Sigmoid colon (tissue), 7 donors: ENCODE measurements around the gene UBXN11. TPM values are rescaled to one million over a fixed set of nuclear protein-coding genes. Genes with fewer than 3 reads are reported as not detected.
"Not testable (repeated sequence)": the region's sequence is repeated elsewhere in the genome, so short reads cannot be mapped to it uniquely, and the experiment has no call there.

ENCODE experiments used
- DNase-seq: peaks from one replicate; pipeline ENCODE4 v3.0.0-alpha.2; 2019
- H3K27ac ChIP-seq, 4 donors: fragments of 200-600 bp; sonication (generic); one replicate each; pipeline ENCODE4 v1.5.1; 2016 to 2019; ENCODE audit warnings: mild to moderate bottlenecking in 1 of 4
- H3K27me3 ChIP-seq, 3 donors: fragments of 200-600 bp; sonication (generic); one replicate each; pipeline ENCODE4 v1.5.1; 2019; ENCODE audit warnings: mild to moderate bottlenecking in 1 of 3
- H3K36me3 ChIP-seq, 4 donors: fragments of 200-600 bp; sonication (generic); one replicate each; pipeline ENCODE4 v1.5.1; 2016 to 2019
- H3K4me1 ChIP-seq, 4 donors: fragments of 200-600 bp; sonication (generic); one replicate each; pipeline ENCODE4 v1.5.1; 2017 to 2019
- H3K4me3 ChIP-seq, 4 donors: fragments of 200-600 bp; sonication (generic); one replicate each; pipeline ENCODE4 v1.5.1; 2017 to 2019; ENCODE audit warnings: mild to moderate bottlenecking in 2 of 4, moderate library complexity in 1 of 4
- H3K9me3 ChIP-seq, 4 donors: fragments of 200-600 bp in 3 of 4; sonication (generic) in 3 of 4; one replicate each; pipeline versions ENCODE4 v1.5.1 to v1.6.1; 2013 to 2019
- EP300 ChIP-seq, 4 donors: sonication (generic); formaldehyde crosslinking; IDR thresholded peaks; one replicate each; pipeline ENCODE4 v1.6.1; 2017; ENCODE audit warnings: antibody characterized with exemption in 4 of 4
- POLR2A ChIP-seq, 2 donors: fragments of 450-650 bp; IDR thresholded peaks; one replicate each; pipeline ENCODE4 v1.6.1; 2016; ENCODE audit warnings: antibody characterized with exemption in 2 of 2, mild to moderate bottlenecking in 2 of 2, moderate library complexity in 2 of 2
- POLR2AphosphoS5 ChIP-seq, 4 donors: sonication (generic); formaldehyde crosslinking; IDR thresholded peaks; one replicate each; pipeline ENCODE4 v1.6.1; 2017; ENCODE audit warnings: antibody characterized with exemption in 4 of 4
- WGBS, 2 donors: extraction: QIAGEN DNeasy Blood & Tissue Kit; methylation state at CpG; one replicate each; pipeline ENCODE4 v1.1.7; 2013; 5-methylcytosine and 5-hydroxymethylcytosine counted together
- intact Hi-C: fragments of 100-400 bp; cut with DNase I; formaldehyde crosslinking; loops from one replicate; pipeline ENCODE4 v1.15.1; 2023
- polyA plus RNA-seq, 3 donors: library from polyadenylated mRNA; stranded (reverse); fragments of 200-250 nt; gene quantifications; one replicate each; pipeline ENCODE4 v1.2.3, GENCODE V29; 2013
- total RNA-seq, 4 donors: library from RNA; depleted of rRNA; stranded (reverse); fragments of >200 nt; gene quantifications; one replicate each; pipeline ENCODE4 v1.1.0, GENCODE V29; 2016
- TF ChIP-seq, protein P1 (sequence below), 4 experiments: fragments of 450-650 bp in 3 of 4; fragments of 200-600 bp in 1 of 4; IDR thresholded peaks; one replicate each; pipeline ENCODE4 v1.5.1; 2016 to 2019; ENCODE audit warnings: antibody characterized with exemption in 4 of 4, mild to moderate bottlenecking in 3 of 4, moderate library complexity in 2 of 4
- donor health status: healthy with polysubstance abuse.
- donor health status: Bipolar disorder and iron deficiency.
- donor health status: healthy.

The UBXN11 gene
- total and polyA plus RNA-seq, 7 donors: 3.0 to 22.7 (median 12.5) TPM

DNA sequence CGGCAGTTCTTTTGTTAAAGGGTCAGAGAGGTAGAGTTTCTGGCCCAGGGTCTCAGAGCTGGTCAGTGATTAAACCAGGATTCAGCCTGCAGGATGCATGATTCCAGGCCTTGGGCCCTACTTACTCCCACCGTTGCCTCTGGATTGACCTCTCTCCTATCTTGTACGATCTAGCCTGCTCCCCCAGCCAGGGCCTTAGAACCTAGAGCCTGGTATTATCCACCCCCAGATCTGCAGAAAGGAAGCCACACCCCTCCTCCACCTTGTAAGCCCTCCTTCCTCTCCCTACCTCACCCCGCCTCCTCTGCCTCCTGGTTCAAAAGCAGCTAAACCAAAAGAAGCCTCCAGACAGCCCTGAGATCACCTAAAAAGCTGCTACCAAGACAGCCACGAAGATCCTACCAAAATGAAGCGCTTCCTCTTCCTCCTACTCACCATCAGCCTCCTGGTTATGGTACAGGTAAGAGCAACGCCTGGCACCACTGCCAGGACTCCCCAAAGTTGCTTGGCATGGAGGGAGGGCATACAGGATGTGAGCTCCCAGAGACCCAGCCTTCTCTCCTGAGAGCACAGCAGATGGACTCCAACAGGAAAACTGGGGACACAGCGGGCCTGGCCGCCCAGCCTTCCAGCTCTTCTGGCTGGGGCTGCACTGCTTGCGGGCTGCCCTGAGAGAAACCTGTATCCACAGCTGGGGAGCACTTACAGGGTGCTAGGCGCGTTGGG is 11.3 kb upstream of the UBXN11 start, which contains the start of gene CD52:
Gene CD52, plus strand, starts transcription at position 347 of the 726 bp plus-strand sequence. Its CDS starts 60 bp downstream, at position 407.
- Histone ChIP-seq H3K9me3 (no peaks in the 10 kb centered on the region), H3K4me3 (no peak within 1 kb of the TSS), H3K27ac (peak within 1 kb of the TSS in 3 of 4 donors; percentile 6 to 31 (median 16)), H3K36me3 (no peaks in the 10 kb centered on the region), H3K27me3 (no peaks in the 10 kb centered on the region), H3K4me1 (peaks cover 0 to 6% (median 5%) of the 10 kb centered on the region in 4 donors)
- intact Hi-C loops: no loop called here
- TF ChIP-seq, protein P1, sequence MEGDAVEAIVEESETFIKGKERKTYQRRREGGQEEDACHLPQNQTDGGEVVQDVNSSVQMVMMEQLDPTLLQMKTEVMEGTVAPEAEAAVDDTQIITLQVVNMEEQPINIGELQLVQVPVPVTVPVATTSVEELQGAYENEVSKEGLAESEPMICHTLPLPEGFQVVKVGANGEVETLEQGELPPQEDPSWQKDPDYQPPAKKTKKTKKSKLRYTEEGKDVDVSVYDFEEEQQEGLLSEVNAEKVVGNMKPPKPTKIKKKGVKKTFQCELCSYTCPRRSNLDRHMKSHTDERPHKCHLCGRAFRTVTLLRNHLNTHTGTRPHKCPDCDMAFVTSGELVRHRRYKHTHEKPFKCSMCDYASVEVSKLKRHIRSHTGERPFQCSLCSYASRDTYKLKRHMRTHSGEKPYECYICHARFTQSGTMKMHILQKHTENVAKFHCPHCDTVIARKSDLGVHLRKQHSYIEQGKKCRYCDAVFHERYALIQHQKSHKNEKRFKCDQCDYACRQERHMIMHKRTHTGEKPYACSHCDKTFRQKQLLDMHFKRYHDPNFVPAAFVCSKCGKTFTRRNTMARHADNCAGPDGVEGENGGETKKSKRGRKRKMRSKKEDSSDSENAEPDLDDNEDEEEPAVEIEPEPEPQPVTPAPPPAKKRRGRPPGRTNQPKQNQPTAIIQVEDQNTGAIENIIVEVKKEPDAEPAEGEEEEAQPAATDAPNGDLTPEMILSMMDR (IDR thresholded peaks at IDR 0.05): no peak
- no peak for TF ChIP-seq EP300 (IDR thresholded peaks at IDR 0.05)
- TF ChIP-seq POLR2A (IDR thresholded peaks at IDR 0.05): no peak
- no peak for TF ChIP-seq POLR2AphosphoS5 (IDR thresholded peaks at IDR 0.05)
- no peak for DNase-seq
- 44 to 79% methylated on average over 12 of the region's 12 CpGs for WGBS, 2 donors

DNA sequence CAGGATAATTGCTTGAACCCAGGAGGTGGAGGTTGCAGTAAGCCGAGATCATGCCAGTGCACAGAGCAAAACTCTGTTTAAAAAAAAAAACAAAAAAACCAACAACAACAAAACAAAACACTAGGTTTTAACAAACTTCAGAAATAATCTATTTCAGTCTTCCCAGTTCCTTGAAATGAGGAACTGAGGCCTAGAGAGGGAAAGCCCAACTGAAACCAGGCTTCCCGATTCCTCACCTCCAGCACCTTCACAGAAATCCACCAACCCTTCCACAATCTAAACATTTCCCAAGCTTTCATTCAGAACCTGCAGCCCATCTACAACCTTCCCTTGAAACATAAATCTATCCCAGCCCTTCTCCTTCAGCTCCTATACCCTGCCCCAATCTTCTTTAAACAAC is 10.7 kb upstream of the UBXN11 start:
- Histone ChIP-seq H3K4me3 (no peak overlapping the region), H3K27ac (no peak overlapping the region), H3K27me3 (no peaks in the 10 kb centered on the region), H3K9me3 (no peaks in the 10 kb centered on the region), H3K36me3 (no peaks in the 10 kb centered on the region), H3K4me1 (peaks cover 0 to 6% (median 5%) of the 10 kb centered on the region in 4 donors)
- no peak for DNase-seq
- TF ChIP-seq, protein P1 (IDR thresholded peaks at IDR 0.05): no peak
- TF ChIP-seq EP300 (IDR thresholded peaks at IDR 0.05) (no peak), POLR2A (IDR thresholded peaks at IDR 0.05) (no peak), POLR2AphosphoS5 (IDR thresholded peaks at IDR 0.05) (no peak)
- intact Hi-C loops: no loop called here
- WGBS, 2 donors: 68 to 93% methylated on average over 2 of the region's 2 CpGs

DNA sequence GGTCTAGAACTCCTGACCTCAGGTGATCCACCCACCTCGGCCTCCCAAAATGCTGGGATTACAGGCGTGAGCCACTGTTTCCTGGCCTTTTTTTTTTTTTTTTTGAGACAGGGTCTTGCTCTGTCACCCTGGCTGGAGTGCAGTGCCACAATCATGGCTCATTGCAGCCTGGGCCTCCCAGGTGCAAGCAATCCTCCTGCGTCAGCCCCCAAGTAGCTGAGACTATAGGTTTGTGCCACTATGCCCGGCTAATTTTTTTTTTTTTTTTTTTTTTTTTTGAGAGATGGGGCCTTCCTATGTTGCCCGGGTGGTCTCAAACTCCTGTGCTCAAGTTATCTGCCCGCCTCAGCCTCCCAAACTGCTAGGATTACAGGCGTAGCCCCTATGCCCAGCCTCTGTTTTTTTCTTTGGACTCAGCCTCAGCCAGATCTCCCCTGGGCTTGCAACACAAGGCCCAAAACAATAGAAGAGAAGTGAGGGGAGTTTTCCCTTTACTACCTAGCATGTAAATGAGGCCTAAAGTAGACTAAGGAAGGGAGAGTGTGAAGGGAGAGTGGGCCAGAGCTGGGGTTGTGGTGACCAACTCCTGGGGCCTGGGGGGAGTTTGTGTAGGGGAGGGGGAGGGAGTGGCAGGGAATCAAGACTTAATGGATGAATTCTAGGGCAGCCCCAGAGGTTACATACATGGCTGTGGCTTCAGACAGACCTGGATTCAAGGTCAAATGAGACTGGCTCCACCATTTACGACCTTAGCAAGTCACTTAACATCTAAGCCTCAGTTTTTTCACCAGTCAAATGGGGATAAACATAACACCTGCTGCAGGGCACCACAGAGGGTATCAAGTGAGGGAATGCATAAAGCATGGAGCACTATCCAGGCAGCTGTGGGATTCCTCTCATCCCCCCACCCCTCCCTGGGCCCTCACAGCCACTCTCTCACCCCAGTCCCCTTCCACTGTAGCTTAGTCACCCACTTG is 9.7 kb upstream of the UBXN11 start:
- Histone ChIP-seq H3K36me3 (no peaks in the 10 kb centered on the region), H3K4me1 (peaks cover 0 to 3% (median 1%) of the 10 kb centered on the region in 4 donors), H3K27ac (no peak overlapping the region), H3K9me3 (no peaks in the 10 kb centered on the region), H3K27me3 (no peaks in the 10 kb centered on the region), H3K4me3 (no peak overlapping the region)
- WGBS, 2 donors: 77 to 86% methylated on average over 8 of the region's 8 CpGs
- no peak for TF ChIP-seq POLR2A (IDR thresholded peaks at IDR 0.05)
- TF ChIP-seq, protein P1 (IDR thresholded peaks at IDR 0.05): no peak
- TF ChIP-seq POLR2AphosphoS5 (IDR thresholded peaks at IDR 0.05): no peak
- no peak for TF ChIP-seq EP300 (IDR thresholded peaks at IDR 0.05)
- DNase-seq: no peak
- intact Hi-C loops: no loop called here

DNA sequence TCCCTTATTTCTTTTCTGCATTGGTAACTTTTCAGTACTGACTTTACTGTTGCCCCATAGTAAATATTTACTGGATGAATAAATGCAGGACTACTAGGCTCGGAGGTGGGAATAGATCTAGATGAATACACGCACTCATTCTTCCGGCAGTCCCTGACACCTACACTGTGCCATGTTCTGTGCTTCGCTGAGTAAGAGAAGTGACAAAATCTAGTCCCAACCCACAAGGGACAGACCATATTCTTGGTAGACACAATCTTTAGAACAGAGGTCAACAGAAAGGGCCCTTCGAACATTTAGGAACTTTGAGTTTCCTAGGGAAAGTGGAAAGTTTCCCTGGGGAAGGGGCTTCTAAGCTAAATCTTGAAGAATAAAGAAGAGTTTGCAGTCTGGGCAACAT is 8.1 kb upstream of the UBXN11 start:
- no peak for TF ChIP-seq POLR2AphosphoS5 (IDR thresholded peaks at IDR 0.05)
- no peak for TF ChIP-seq EP300 (IDR thresholded peaks at IDR 0.05)
- no peak for TF ChIP-seq POLR2A (IDR thresholded peaks at IDR 0.05)
- TF ChIP-seq, protein P1 (IDR thresholded peaks at IDR 0.05): no peak
- H3K4me1 ChIP-seq: no peaks in the 10 kb centered on the region
- no peaks in the 10 kb centered on the region for H3K9me3 ChIP-seq
- 80 to 85% methylated on average over 5 of the region's 5 CpGs for WGBS, 2 donors
- H3K27me3 ChIP-seq: no peaks in the 10 kb centered on the region
- H3K4me3 ChIP-seq: no peak overlapping the region
- intact Hi-C loops: no loop called here
- no peaks in the 10 kb centered on the region for H3K36me3 ChIP-seq
- no peak overlapping the region for H3K27ac ChIP-seq
- DNase-seq: no peak

DNA sequence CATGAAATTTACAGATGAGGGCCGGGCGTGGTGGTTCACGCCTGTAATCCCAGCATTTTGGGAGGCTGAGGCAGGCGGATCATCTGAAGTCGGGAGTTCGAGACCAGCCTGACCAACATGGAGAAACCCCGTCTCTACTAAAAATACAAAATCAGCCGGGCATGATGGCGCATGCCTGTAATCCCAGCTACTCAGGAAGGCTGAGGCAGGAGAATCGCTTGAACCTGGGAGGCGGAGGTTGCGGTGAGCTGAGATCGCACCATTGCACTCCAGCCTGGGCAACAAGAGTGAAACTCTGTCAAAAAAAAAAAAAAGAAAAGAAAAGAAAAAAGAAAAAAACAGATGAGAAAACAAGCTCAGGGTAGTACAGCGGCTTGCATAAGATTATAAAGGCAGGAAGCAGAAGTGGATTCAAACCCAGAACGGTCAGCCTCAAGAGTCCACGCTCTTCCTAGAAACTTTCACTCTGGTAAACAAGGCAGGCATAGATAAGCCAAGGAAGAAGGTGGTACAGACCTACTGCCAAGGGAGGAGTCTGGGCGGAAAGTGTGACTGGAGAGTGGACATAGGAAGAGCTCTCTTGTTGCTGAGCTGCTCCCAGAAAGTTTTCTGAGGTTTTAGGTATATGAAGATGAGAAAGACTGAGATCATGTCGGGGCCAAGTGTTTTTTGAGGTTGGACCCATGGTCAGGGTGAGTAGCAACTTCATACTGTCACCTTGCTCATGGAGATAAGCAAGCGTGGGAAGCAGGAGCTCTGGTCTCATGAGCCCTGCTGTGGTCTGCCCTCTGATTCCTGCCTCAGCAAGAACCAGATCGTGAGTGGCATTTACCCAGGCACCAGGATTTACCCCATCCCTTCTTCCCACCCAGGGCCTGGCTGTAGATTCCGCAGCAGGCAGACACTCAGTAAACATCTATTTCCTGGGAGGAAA is 1.8 kb upstream of the UBXN11 start:
- H3K4me3 ChIP-seq, H3K27me3 ChIP-seq, H3K9me3 ChIP-seq, H3K36me3 ChIP-seq, intact Hi-C loops, DNase-seq: not testable (repeated sequence)
- WGBS, 2 donors: 79 to 84% methylated on average over 21 of the region's 21 CpGs
- Histone ChIP-seq H3K4me1 (peaks cover 0 to 17% (median 11%) of the 10 kb centered on the region in 4 donors), H3K27ac (peak overlapping the region in 1 of 4 donors; percentile 66)
